Measurements from ENCODE around the gene BAZ2B.

The BAZ2B gene

GRCh38 chr2:159307942-159308341 lies 308.4 kb downstream of the BAZ2B start:
- no peak overlapping the region for H3K14ac ChIP-seq (ENCODE audit: low read length)
- H3K4me1 ChIP-seq (ENCODE audit: control insufficient read depth in 1 of 2, insufficient read depth in 2 of 2, low read length in 2 of 2): no peaks in the 10 kb centered on the region
- no peak overlapping the region for H2BK120ac ChIP-seq (ENCODE audit: insufficient read depth, low read length, poor library complexity)
- no peaks in the 10 kb centered on the region for H3K27me3 ChIP-seq (ENCODE audit: insufficient read depth, low read length)
- no peak overlapping the region for H3K27ac ChIP-seq (ENCODE audit: low read depth, low read length)
- no peak for DNase-seq
- no peaks in the 10 kb centered on the region for H3K36me3 ChIP-seq (ENCODE audit: control insufficient read depth in 1 of 2, insufficient read depth in 2 of 2, low read length in 2 of 2)
- no peak overlapping the region for H2AFZ ChIP-seq (ENCODE audit: insufficient read depth, low read length, poor library complexity)
- no peak overlapping the region for H2AK5ac ChIP-seq (ENCODE audit: low read length)
- H2BK12ac ChIP-seq (ENCODE audit: low read length): no peak overlapping the region
- H3K9ac ChIP-seq (ENCODE audit: low read length): no peak overlapping the region
- H3K9me3 ChIP-seq (ENCODE audit: insufficient read depth, low read depth, low read length): no peaks in the 10 kb centered on the region
- no peak overlapping the region for H3K4me3 ChIP-seq (ENCODE audit: low read depth, low read length)
- no peak overlapping the region for H4K8ac ChIP-seq (ENCODE audit: low read depth, low read length)
- H3K79me2 ChIP-seq (ENCODE audit: control insufficient read depth, insufficient read depth, low read length, poor library complexity): no peaks in the 10 kb centered on the region
- no peak overlapping the region for H2BK5ac ChIP-seq (ENCODE audit: low read depth, low read length, poor library complexity)
- no peak overlapping the region for H3K4me2 ChIP-seq (ENCODE audit: low read length)
- H4K91ac ChIP-seq (ENCODE audit: low read depth, low read length): no peak overlapping the region
- H4K12ac ChIP-seq (ENCODE audit: low read depth, low read length): no peak overlapping the region
- no peak overlapping the region for H3K4ac ChIP-seq (ENCODE audit: low read depth, low read length)
- no peak overlapping the region for H3K18ac ChIP-seq (ENCODE audit: low read length)
- H3K79me1 ChIP-seq (ENCODE audit: low read length): no peaks in the 10 kb centered on the region
- H3K23ac ChIP-seq (ENCODE audit: low read length): no peak overlapping the region

- Histone ChIP-seq H2BK12ac (ENCODE audit: low read length) (no peak overlapping the region), H3K27ac (ENCODE audit: low read depth, low read length) (no peak overlapping the region), H3K4me3 (ENCODE audit: low read depth, low read length) (no peak overlapping the region), H3K9ac (ENCODE audit: low read length) (no peak overlapping the region), H3K9me3 (ENCODE audit: insufficient read depth, low read depth, low read length) (no peaks in the 10 kb centered on the region), H2AFZ (ENCODE audit: insufficient read depth, low read length, poor library complexity) (no peak overlapping the region), H2BK120ac (ENCODE audit: insufficient read depth, low read length, poor library complexity) (no peak overlapping the region), H3K14ac (ENCODE audit: low read length) (no peak overlapping the region), H3K4me1 (ENCODE audit: control insufficient read depth in 1 of 2, insufficient read depth in 2 of 2, low read length in 2 of 2) (peaks cover 6 to 8% of the 10 kb centered on the region in 2 experiments), H2AK5ac (ENCODE audit: low read length) (no peak overlapping the region), H3K4ac (ENCODE audit: low read depth, low read length) (no peak overlapping the region), H4K12ac (ENCODE audit: low read depth, low read length) (no peak overlapping the region), H3K18ac (ENCODE audit: low read length) (no peak overlapping the region), H3K27me3 (ENCODE audit: insufficient read depth, low read length) (no peaks in the 10 kb centered on the region), H3K36me3 (ENCODE audit: control insufficient read depth in 1 of 2, insufficient read depth in 2 of 2, low read length in 2 of 2) (peaks cover 0 to 2% of the 10 kb centered on the region in 2 experiments), H3K79me1 (ENCODE audit: low read length) (no peaks in the 10 kb centered on the region), H3K23ac (ENCODE audit: low read length) (no peak overlapping the region), H3K79me2 (ENCODE audit: control insufficient read depth, insufficient read depth, low read length, poor library complexity) (no peaks in the 10 kb centered on the region), H3K4me2 (ENCODE audit: low read length) (no peak overlapping the region), H4K91ac (ENCODE audit: low read depth, low read length) (no peak overlapping the region), H2BK5ac (ENCODE audit: low read depth, low read length, poor library complexity) (no peak overlapping the region), H4K8ac (ENCODE audit: low read depth, low read length) (no peak overlapping the region)
- no CpG with 5 or more reads among the region's 3 CpGs for WGBS (ENCODE audit: extremely low coverage, insufficient coverage, insufficient read length)
- DNase-seq: peak in 1 of 2 donors; percentile 26
These were observed 315.8 kb downstream of the BAZ2B start for GRCh38 chr2:159300586-159300985.

- Histone ChIP-seq H3K14ac (ENCODE audit: low read length) (no peak overlapping the region), H3K23ac (ENCODE audit: low read length) (no peak overlapping the region), H3K9me3 (ENCODE audit: insufficient read depth, low read depth, low read length) (no peaks in the 10 kb centered on the region), H2AFZ (ENCODE audit: insufficient read depth, low read length, poor library complexity) (no peak overlapping the region), H4K8ac (ENCODE audit: low read depth, low read length) (no peak overlapping the region), H3K18ac (ENCODE audit: low read length) (no peak overlapping the region), H3K4me3 (ENCODE audit: low read depth, low read length) (no peak overlapping the region), H2AK5ac (ENCODE audit: low read length) (no peak overlapping the region), H3K79me2 (ENCODE audit: control insufficient read depth, insufficient read depth, low read length, poor library complexity) (no peaks in the 10 kb centered on the region), H3K36me3 (ENCODE audit: control insufficient read depth in 1 of 2, insufficient read depth in 2 of 2, low read length in 2 of 2) (peaks cover 0 to 2% of the 10 kb centered on the region in 2 experiments), H3K4me1 (ENCODE audit: control insufficient read depth in 1 of 2, insufficient read depth in 2 of 2, low read length in 2 of 2) (peaks cover 6 to 8% of the 10 kb centered on the region in 2 experiments), H3K79me1 (ENCODE audit: low read length) (no peaks in the 10 kb centered on the region), H3K27me3 (ENCODE audit: insufficient read depth, low read length) (no peaks in the 10 kb centered on the region), H3K4ac (ENCODE audit: low read depth, low read length) (no peak overlapping the region), H3K27ac (ENCODE audit: low read depth, low read length) (no peak overlapping the region), H4K91ac (ENCODE audit: low read depth, low read length) (no peak overlapping the region), H2BK5ac (ENCODE audit: low read depth, low read length, poor library complexity) (no peak overlapping the region), H3K4me2 (ENCODE audit: low read length) (no peak overlapping the region), H4K12ac (ENCODE audit: low read depth, low read length) (no peak overlapping the region), H2BK12ac (ENCODE audit: low read length) (no peak overlapping the region), H3K9ac (ENCODE audit: low read length) (no peak overlapping the region), H2BK120ac (ENCODE audit: insufficient read depth, low read length, poor library complexity) (no peak overlapping the region)
- DNase-seq: no peak
These were observed 317.4 kb downstream of the BAZ2B start for GRCh38 chr2:159298967-159299366.

GRCh38 chr2:159297042-159297707 lies 319.2 kb downstream of the BAZ2B start:
- H3K4ac ChIP-seq (ENCODE audit: low read depth, low read length): no peak overlapping the region
- no peak overlapping the region for H3K18ac ChIP-seq (ENCODE audit: low read length)
- H3K36me3 ChIP-seq (ENCODE audit: control insufficient read depth in 1 of 2, insufficient read depth in 2 of 2, low read length in 2 of 2): peaks cover 0 to 2% of the 10 kb centered on the region in 2 experiments
- peaks cover 6 to 8% of the 10 kb centered on the region in 2 experiments for H3K4me1 ChIP-seq (ENCODE audit: control insufficient read depth in 1 of 2, insufficient read depth in 2 of 2, low read length in 2 of 2)
- no peak overlapping the region for H2AFZ ChIP-seq (ENCODE audit: insufficient read depth, low read length, poor library complexity)
- DNase-seq: peak; percentile 58 to 87
- H2AK5ac ChIP-seq (ENCODE audit: low read length): no peak overlapping the region
- no peak overlapping the region for H4K12ac ChIP-seq (ENCODE audit: low read depth, low read length)
- no peaks in the 10 kb centered on the region for H3K9me3 ChIP-seq (ENCODE audit: insufficient read depth, low read depth, low read length)
- H3K4me3 ChIP-seq (ENCODE audit: low read depth, low read length): no peak overlapping the region
- H2BK5ac ChIP-seq (ENCODE audit: low read depth, low read length, poor library complexity): no peak overlapping the region
- no peaks in the 10 kb centered on the region for H3K79me1 ChIP-seq (ENCODE audit: low read length)
- no peak overlapping the region for H3K4me2 ChIP-seq (ENCODE audit: low read length)
- H3K27me3 ChIP-seq (ENCODE audit: insufficient read depth, low read length): no peaks in the 10 kb centered on the region
- H3K14ac ChIP-seq (ENCODE audit: low read length): no peak overlapping the region
- H2BK120ac ChIP-seq (ENCODE audit: insufficient read depth, low read length, poor library complexity): no peak overlapping the region
- no CpG with 5 or more reads among the region's 5 CpGs for WGBS (ENCODE audit: extremely low coverage, insufficient coverage, insufficient read length)
- H3K27ac ChIP-seq (ENCODE audit: low read depth, low read length): no peak overlapping the region
- H3K23ac ChIP-seq (ENCODE audit: low read length): no peak overlapping the region
- no peak overlapping the region for H2BK12ac ChIP-seq (ENCODE audit: low read length)
- H3K79me2 ChIP-seq (ENCODE audit: control insufficient read depth, insufficient read depth, low read length, poor library complexity): no peaks in the 10 kb centered on the region
- no peak overlapping the region for H4K91ac ChIP-seq (ENCODE audit: low read depth, low read length)
- no peak overlapping the region for H4K8ac ChIP-seq (ENCODE audit: low read depth, low read length)
- no peak overlapping the region for H3K9ac ChIP-seq (ENCODE audit: low read length)

All from trophoblast cell (in vitro differentiated cells and primary cell).